IMR-90 (cell line): ENCODE data around the gene HNRNPL. TPM values are rescaled to one million over a fixed set of nuclear protein-coding genes. Genes with fewer than 3 reads are reported as not detected.

Experiments used
- ATAC-seq: fragments of 200-7000 bp; cut with Tn5 transposase; 2 replicates; pipeline ENCODE4 v1.9.1; 2020; ENCODE audit warnings: low read depth, mild to moderate bottlenecking, moderate library complexity
- BruUV-seq: library from RNA; stranded (reverse); fragments of 400-500 nt; replicated peaks from 2 replicates; lab custom pipeline; 2021; lab: Mats Ljungman, UMichigan
- CTCF ChIA-PET: fragments of 300-600 bp; formaldehyde crosslinking; extraction: SDS; loops from one replicate; lab custom pipeline; 2021; ENCODE audit warnings: antibody characterized with exemption; lab: Yijun Ruan, JAX
- POLR2A ChIA-PET: fragments of 300-600 bp; sonication (Branson Sonifier 250); formaldehyde crosslinking; loops from one replicate; lab custom pipeline; 2022; ENCODE audit warnings: antibody characterized with exemption; ENCODE audit not compliant: unreplicated experiment; lab: Charles Lee
- DNase-seq: peaks from one replicate; pipeline ENCODE4 v3.0.0; 2013
- H2AFZ ChIP-seq: replicated peaks from 2 replicates; pipeline ENCODE3; 2013; ENCODE audit warnings: low read length, mild to moderate bottlenecking; ENCODE audit not compliant: poor library complexity
- H2AK5ac ChIP-seq: 2 replicates; pipeline ENCODE4 v1.6.1; 2013; ENCODE audit warnings: low read depth, low read length, inconsistent platforms
- H2AK9ac ChIP-seq: replicated peaks from 2 replicates; pipeline ENCODE3; 2013; ENCODE audit warnings: mild to moderate bottlenecking, low read depth, low read length, moderate library complexity; ENCODE audit not compliant: poor library complexity
- H2BK120ac ChIP-seq: 2 replicates; pipeline ENCODE4 v1.6.1; 2013; ENCODE audit warnings: low read depth, low read length, inconsistent platforms
- H2BK15ac ChIP-seq: 3 replicates; pipeline ENCODE4 v1.6.1; 2013; ENCODE audit warnings: low read depth, low read length, inconsistent platforms
- H2BK20ac ChIP-seq: 2 replicates; pipeline ENCODE4 v1.6.1; 2013; ENCODE audit warnings: low read depth, mild to moderate bottlenecking, inconsistent platforms, low read length, moderate library complexity
- H2BK5ac ChIP-seq: 2 replicates; pipeline ENCODE4 v1.6.1; 2013; ENCODE audit warnings: mild to moderate bottlenecking, low read depth, low read length, inconsistent platforms; ENCODE audit not compliant: poor library complexity, severe bottlenecking
- H3K14ac ChIP-seq: replicated peaks from 2 replicates; pipeline ENCODE4 v1.6.1; 2013; ENCODE audit warnings: low read depth, low read length, inconsistent platforms
- H3K18ac ChIP-seq: 2 replicates; pipeline ENCODE4 v1.6.1; 2013; ENCODE audit warnings: low read depth, low read length, control low read depth
- H3K23ac ChIP-seq: 2 replicates; pipeline ENCODE4 v1.6.1; 2013; ENCODE audit warnings: low read depth, low read length, inconsistent platforms
- H3K27ac ChIP-seq: 2 replicates; pipeline ENCODE4 v1.5.1; 2013; ENCODE audit warnings: mild to moderate bottlenecking, control low read depth, low read length; ENCODE audit not compliant: insufficient read depth
- H3K27me3 ChIP-seq: 2 replicates; pipeline ENCODE4 v1.6.1; 2013; ENCODE audit warnings: low read length; ENCODE audit not compliant: control insufficient read depth, insufficient read depth
- H3K36me3 ChIP-seq: 2 replicates; pipeline ENCODE4 v1.6.1; 2013; ENCODE audit warnings: low read length, mixed read lengths; ENCODE audit not compliant: control insufficient read depth, insufficient read depth
- H3K4ac ChIP-seq: 2 replicates; pipeline ENCODE4 v1.6.1; 2013; ENCODE audit warnings: low read depth, low read length, inconsistent platforms
- H3K4me1 ChIP-seq: 2 replicates; pipeline ENCODE4 v1.6.1; 2013; ENCODE audit warnings: low read length, mixed read lengths; ENCODE audit not compliant: control insufficient read depth, insufficient read depth
- H3K4me2 ChIP-seq: 2 replicates; pipeline ENCODE4 v1.6.1; 2013; ENCODE audit warnings: low read depth, mild to moderate bottlenecking, control low read depth, low read length, moderate library complexity
- H3K4me3 ChIP-seq: 2 replicates; pipeline ENCODE4 v1.5.1; 2013; ENCODE audit warnings: low read depth, mild to moderate bottlenecking, control low read depth, low read length, moderate library complexity; ENCODE audit not compliant: insufficient read depth
- H3K56ac ChIP-seq: 2 replicates; pipeline ENCODE4 v1.6.1; 2013; ENCODE audit warnings: low read length, inconsistent platforms; ENCODE audit not compliant: insufficient read depth; ENCODE audit errors: extremely low read depth
- H3K79me1 ChIP-seq, 2 experiments: 2 replicates each; pipeline ENCODE4 v1.6.1; 2013; ENCODE audit warnings: low read length in 2 of 2, inconsistent platforms in 1 of 2, low read depth in 1 of 2
- H3K9ac ChIP-seq: 2 replicates; pipeline ENCODE4 v1.6.1; 2013; ENCODE audit warnings: low read depth, low read length, control low read depth
- H3K9me1 ChIP-seq: 2 replicates; pipeline ENCODE4 v1.6.1; 2013; ENCODE audit warnings: low read length, inconsistent platforms; ENCODE audit not compliant: insufficient read depth
- H3K9me3 ChIP-seq: 2 replicates; pipeline ENCODE4 v1.6.1; 2013; ENCODE audit warnings: low read length; ENCODE audit not compliant: control insufficient read depth, insufficient read depth
- H4K20me1 ChIP-seq: 2 replicates; pipeline ENCODE4 v1.6.1; 2013; ENCODE audit warnings: low read length, inconsistent platforms; ENCODE audit not compliant: insufficient read depth
- H4K5ac ChIP-seq: 2 replicates; pipeline ENCODE4 v1.6.1; 2013; ENCODE audit warnings: mild to moderate bottlenecking, low read depth, low read length, control low read depth
- H4K8ac ChIP-seq, 2 experiments: 2 replicates each; pipeline ENCODE4 v1.6.1; 2013; ENCODE audit warnings: low read depth in 2 of 2, low read length in 2 of 2, control low read depth in 1 of 2, inconsistent platforms in 1 of 2
- H4K91ac ChIP-seq: 2 replicates; pipeline ENCODE4 v1.6.1; 2013; ENCODE audit warnings: low read depth, low read length, inconsistent platforms; ENCODE audit not compliant: insufficient read depth
- CHD1 ChIP-seq: IDR thresholded peaks from 2 replicates; pipeline ENCODE4 v1.6.1; 2012; ENCODE audit warnings: low read depth, low read length, improper control_type of control experiment
- FOS ChIP-seq: fragments of 150-350 bp; IDR thresholded peaks from 2 replicates; pipeline ENCODE4 v1.6.1; 2016; ENCODE audit warnings: low read depth, low read length
- POLR2A ChIP-seq: IDR thresholded peaks from 2 replicates; pipeline ENCODE4 v1.6.1; 2012; ENCODE audit warnings: mild to moderate bottlenecking, low read depth, low read length
- RAD21 ChIP-seq: IDR thresholded peaks from 2 replicates; pipeline ENCODE4 v1.6.1; 2012; ENCODE audit warnings: low read length, improper control_type of control experiment
- RCOR1 ChIP-seq: IDR thresholded peaks from 2 replicates; pipeline ENCODE4 v1.6.1; 2012; ENCODE audit warnings: mild to moderate bottlenecking, low read length, improper control_type of control experiment; ENCODE audit not compliant: insufficient replicate concordance
- WGBS, 2 experiments: methylation state at CpG; one replicate each; pipeline versions ENCODE4 v1.1.5 to v1.1.7; 2013; ENCODE audit warnings: missing lambda C conversion rate in 2 of 2; ENCODE audit not compliant: insufficient read length in 1 of 2; ENCODE audit errors: extremely low coverage in 2 of 2; 5-methylcytosine and 5-hydroxymethylcytosine counted together
- dilution Hi-C: fragments of 300-500 bp; cut with HindIII; formaldehyde crosslinking; loops from one replicate; pipeline ENCODE4 v1.14.3; 2018; ENCODE audit warnings: low sequenced_read_pairs; ENCODE audit not compliant: unreplicated experiment
- in situ Hi-C: fragments of 300-500 bp; cut with MboI; formaldehyde crosslinking; loops from 3 replicates; pipeline ENCODE4 v1.14.3; 2019; ENCODE audit warnings: low sequenced_read_pairs, inconsistent platforms, mixed read lengths
- intact Hi-C: fragments of 100-400 bp; cut with micrococcal nuclease; formaldehyde crosslinking; loops from 2 replicates; pipeline ENCODE4 v1.10.0; 2022
- polyA plus RNA-seq, 3 experiments: library from polyadenylated mRNA; depleted of rRNA; stranded (reverse); fragments of >200 nt; gene quantifications; 2 replicates each; pipeline ENCODE4 v1.2.3, GENCODE V29; 2012; ENCODE audit warnings: low replicate concordance in 1 of 3
- total RNA-seq: library from RNA; depleted of rRNA; stranded (reverse); fragments of >200 nt; gene quantifications from 2 replicates; pipeline ENCODE4 v1.2.3, GENCODE V29; 2012
- TF ChIP-seq, protein P1 (sequence below): fragments of 150-350 bp; IDR thresholded peaks from 2 replicates; pipeline ENCODE4 v1.6.1; 2017; ENCODE audit warnings: mild to moderate bottlenecking, antibody characterized with exemption, low read length, low read depth

HNRNPL gene
- total and polyA plus RNA-seq, 2 of the 4 experiments (the other 2 are of a cell fraction) = 277 to 429 TPM

- H2AFZ ChIP-seq = peak overlapping the region; percentile 94
- peak overlapping the region; percentile 65 to 96 for H4K8ac ChIP-seq
- H3K23ac ChIP-seq = peak overlapping the region; percentile 37
- TF ChIP-seq, protein P1, sequence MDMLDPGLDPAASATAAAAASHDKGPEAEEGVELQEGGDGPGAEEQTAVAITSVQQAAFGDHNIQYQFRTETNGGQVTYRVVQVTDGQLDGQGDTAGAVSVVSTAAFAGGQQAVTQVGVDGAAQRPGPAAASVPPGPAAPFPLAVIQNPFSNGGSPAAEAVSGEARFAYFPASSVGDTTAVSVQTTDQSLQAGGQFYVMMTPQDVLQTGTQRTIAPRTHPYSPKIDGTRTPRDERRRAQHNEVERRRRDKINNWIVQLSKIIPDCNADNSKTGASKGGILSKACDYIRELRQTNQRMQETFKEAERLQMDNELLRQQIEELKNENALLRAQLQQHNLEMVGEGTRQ = no peak
- TF ChIP-seq POLR2A = peak; percentile 87
- peak; percentile 21; the same call in 1 of the 2 replicates for TF ChIP-seq RAD21
- TF ChIP-seq FOS = no peak
- 0 out of 2 replicates have a peak, but pooled peaks have one; percentile 34 for TF ChIP-seq CHD1
- peak; percentile 66 for TF ChIP-seq RCOR1
- no peaks in the 10 kb centered on the region for H3K9me3 ChIP-seq
- CTCF ChIA-PET = interaction anchor here (0.7 kb wide), 1 partner anchor 446 kb away, joined by 3 read pairs; no protein-coding TSS in a partner anchor
- H3K4me1 ChIP-seq = peaks cover 15% of the 10 kb centered on the region
- H2BK5ac ChIP-seq = peak overlapping the region; percentile 85
- WGBS, 2 experiments = no CpG with 5 or more reads among the region's 52 CpGs
- peak overlapping the region; percentile 71 for H3K14ac ChIP-seq
- ATAC-seq = peak; percentile 0; the same call in 1 of the 2 replicates
- H2BK20ac ChIP-seq = peak overlapping the region; percentile 2; the same call in 1 of the 2 replicates
- intact Hi-C loops = no loop called here
- H3K4ac ChIP-seq = peak overlapping the region; percentile 90
- peaks cover 4 to 34% of the 10 kb centered on the region in 2 experiments; a peak in 3 of 4 replicates for H3K79me1 ChIP-seq
- in situ Hi-C loops = no loop called here
- peak overlapping the region; percentile 60; the same call in 1 of the 2 replicates for H3K56ac ChIP-seq
- peak overlapping the region; percentile 70 for H2BK120ac ChIP-seq
- H3K27ac ChIP-seq = peak overlapping the region; percentile 92
- no TSS peak for BruUV-seq
- peak overlapping the region; percentile 51 for H4K5ac ChIP-seq
- dilution Hi-C loops = no loop called here
- H3K18ac ChIP-seq = peak overlapping the region; percentile 8
- peak overlapping the region; percentile 90 for H2AK5ac ChIP-seq
- peaks cover 18% of the 10 kb centered on the region for H4K20me1 ChIP-seq
- H3K36me3 ChIP-seq = peaks cover 3% of the 10 kb centered on the region
- peak; percentile 79 for DNase-seq
- H3K9me1 ChIP-seq = peaks cover 4% of the 10 kb centered on the region
- peak overlapping the region; percentile 81 for H3K9ac ChIP-seq
- H3K27me3 ChIP-seq = no peaks in the 10 kb centered on the region
- peak overlapping the region; percentile 99 for H2AK9ac ChIP-seq
- peak overlapping the region; percentile 51 for H4K91ac ChIP-seq
- H3K4me3 ChIP-seq = peak overlapping the region; percentile 57
- H3K4me2 ChIP-seq = peak overlapping the region; percentile 79
- POLR2A ChIA-PET = no interaction called here
- H2BK15ac ChIP-seq = peak overlapping the region; percentile 3; the same call in 1 of the 3 replicates
These were observed 2.7 kb upstream of the HNRNPL start for GRCh38 chr19:38852231-38853044.
